HepG2 (cell line): ENCODE measurements around the gene ZBTB7A.

Experiments
- CTCF ChIP-seq: sonication (generic); formaldehyde crosslinking; IDR thresholded peaks from 2 replicates; pipeline ENCODE4 v1.5.0; 2020; ENCODE audit warnings: mild to moderate bottlenecking, missing genetic modification reagents, moderate library complexity
- KLF16 ChIP-seq, 2 experiments: sonication (generic) in 1 of 2; formaldehyde crosslinking in 1 of 2; IDR thresholded peaks; 2 replicates each; pipeline versions ENCODE4 v1.6.1 to v1.8.0; 2016 to 2023; ENCODE audit warnings: missing genetic modification reagents in 2 of 2, missing compliant biosample characterization in 1 of 2
- ZBTB14 ChIP-seq: sonication (generic); formaldehyde crosslinking; IDR thresholded peaks from 2 replicates; pipeline ENCODE4 v1.4.0; 2020; ENCODE audit warnings: missing genetic modification reagents

GRCh38 chr19:4045597-4046361 is 20.9 kb downstream of the ZBTB7A start:
- TF ChIP-seq CTCF (no peak), ZBTB14 (CRISPR knock-in tag) (no peak), KLF16 (CRISPR knock-in tag; IDR thresholded peaks at IDR 0.05) (no peak)
